Raji (cell line): ENCODE measurements around the gene GSTK1.

ENCODE experiments used
- POLR2A ChIP-seq: IDR thresholded peaks from 2 replicates; pipeline ENCODE4 v1.6.1; 2011; ENCODE audit warnings: low read depth, low read length, control low read depth; ENCODE audit not compliant: insufficient read depth

GSTK1 gene

DNA sequence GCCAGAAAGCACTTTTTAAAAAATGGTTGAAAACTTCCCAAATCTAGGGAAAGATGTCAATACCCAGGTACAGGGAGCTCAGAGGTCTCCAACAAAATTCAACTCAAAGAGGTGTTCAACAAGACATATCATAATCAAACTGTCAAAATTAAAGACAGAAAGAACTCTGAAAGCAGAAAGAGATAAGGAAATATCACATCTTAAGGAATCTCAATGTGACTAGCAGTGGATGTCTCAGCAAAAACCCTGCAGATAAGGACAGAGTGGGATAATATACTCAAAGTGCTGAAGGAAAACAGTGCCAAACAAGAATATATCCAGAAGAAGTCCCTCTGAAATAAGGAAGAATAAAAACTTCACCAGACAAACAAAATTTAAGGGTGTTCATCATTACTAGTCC, 13.0 kb upstream of the GSTK1 start:
- TF ChIP-seq POLR2A = no peak

DNA sequence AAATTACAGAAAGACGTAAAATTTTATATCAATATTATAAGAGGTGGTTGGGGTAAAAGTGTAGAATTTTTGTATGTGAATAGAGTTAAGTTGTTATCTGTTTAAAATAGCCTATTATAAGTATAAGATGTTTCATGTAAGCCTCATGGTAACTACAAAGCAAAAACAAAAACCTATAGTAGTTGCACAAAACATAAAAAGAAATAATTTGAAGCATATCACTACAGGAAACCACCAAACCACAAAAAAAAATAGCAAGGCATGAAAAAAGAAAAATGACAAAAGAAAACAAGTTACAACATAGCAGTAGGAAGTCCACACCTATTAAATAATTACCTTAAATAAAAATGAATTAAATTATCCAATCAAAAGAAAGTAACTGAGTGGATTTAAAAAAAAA, 12.4 kb upstream of the GSTK1 start:
- TF ChIP-seq POLR2A = no peak

DNA sequence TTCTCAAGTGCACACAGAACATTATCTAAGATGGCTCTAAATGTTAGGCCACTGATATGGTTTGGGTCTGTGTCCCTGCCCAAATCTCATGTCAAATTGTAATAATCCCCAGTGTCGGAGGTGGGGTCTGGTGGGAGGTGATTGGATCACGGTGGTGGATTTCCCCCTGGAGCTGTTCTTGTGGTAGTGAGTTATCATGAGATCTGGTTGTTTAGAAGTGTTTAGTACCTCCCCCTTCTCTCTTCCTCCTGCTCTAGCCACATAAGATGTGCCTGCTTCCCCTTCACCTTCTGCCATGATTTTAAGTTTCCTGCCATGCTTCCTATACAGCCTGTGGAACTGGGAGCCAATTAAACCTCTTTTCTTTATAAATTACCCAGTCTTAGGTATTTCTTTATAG, 11.2 kb upstream of the GSTK1 start:
- no peak for TF ChIP-seq POLR2A

DNA sequence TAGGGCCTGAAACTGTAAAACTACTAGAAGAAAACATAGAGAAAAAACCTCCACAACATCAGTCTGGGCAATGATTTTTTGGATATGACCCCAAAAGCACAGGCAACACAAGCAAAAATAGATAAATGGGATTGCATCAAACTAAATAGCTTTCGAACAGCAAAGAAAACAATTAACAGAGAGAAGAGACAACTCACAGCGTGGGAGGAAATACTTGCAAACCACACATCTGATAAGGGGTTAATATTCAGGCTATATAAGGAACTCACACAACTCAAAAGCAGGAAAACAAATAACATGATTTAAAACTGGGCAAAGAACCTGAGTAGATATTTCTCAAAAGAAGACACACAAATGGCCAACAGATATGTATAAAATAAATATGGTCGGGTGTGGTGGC, 7.7 kb upstream of the GSTK1 start:
- TF ChIP-seq POLR2A = no peak

DNA sequence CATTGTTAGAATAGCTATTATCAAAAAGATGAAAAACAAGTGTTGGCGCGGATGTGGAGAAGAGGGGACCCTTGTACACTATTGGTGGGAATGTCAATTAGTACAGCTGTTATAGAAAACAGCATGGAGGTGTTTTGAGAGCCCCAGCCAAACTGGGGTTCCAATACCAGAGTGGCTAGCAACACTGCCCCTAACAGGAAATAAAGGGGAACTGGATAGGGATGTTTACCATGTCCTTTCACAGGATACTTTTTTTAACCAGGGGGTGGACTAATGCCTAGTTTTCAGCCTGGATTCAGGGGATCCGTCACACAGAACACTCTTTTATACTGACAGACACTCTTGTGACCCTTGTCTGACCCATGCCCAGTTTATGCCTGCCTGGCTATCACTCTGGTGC, 6.9 kb upstream of the GSTK1 start:
- TF ChIP-seq POLR2A = no peak

DNA sequence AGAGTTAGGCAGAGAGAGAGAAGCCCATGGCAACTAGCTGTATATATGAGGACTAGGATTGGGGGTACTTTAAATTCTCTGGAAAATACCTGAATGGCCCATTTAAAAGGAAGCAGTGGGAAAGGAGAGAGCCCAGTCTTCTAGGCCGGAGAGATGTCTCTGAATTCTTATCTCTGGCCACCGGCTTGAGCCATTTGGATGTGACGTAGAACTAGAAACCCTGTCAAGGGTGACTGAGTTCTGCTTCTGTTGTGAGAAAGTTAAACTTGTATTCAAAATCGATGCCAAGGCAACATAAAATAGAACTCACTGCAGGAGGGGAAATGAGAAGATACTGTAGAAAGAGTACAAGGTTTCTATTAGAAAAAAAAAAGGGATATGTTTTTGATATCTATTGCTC, 6.3 kb upstream of the GSTK1 start:
- TF ChIP-seq POLR2A = no peak

DNA sequence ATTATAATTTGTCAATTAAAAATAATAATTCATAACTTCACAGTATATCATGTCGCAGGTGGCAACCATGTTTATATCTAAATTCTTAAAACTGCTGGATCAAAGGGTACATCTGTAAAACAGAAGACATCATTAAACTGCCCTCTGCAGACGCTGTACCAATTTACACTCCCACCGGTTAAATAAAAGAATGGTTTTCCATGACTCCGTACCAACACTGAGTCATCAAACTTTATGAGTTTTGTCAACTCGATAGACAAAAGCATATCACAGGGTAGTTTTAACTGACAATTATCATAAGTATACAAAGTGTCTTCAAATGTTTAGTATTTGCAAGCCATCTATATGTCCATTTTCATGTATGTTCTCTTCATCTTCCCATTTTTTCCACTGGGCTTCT, 5.7 kb upstream of the GSTK1 start:
- no peak for TF ChIP-seq POLR2A

DNA sequence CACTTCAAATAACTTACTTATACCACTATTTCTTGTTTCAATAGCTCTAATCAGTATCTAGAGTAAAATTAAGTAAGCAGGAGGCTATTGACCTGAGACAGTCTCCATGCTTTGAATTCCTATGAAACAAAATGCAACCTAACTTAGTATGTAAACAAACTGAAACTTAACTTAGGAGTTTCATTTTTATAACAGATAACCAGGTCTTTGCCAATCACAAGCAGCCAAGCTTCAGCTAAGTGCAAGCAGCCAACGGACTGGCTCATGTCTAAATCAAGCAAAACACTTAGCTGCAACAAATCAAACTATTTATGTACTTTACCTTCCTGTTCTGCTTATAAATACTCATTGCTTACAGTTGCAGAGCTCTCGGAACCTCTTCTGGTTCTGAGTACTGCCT, 4.4 kb upstream of the GSTK1 start:
- TF ChIP-seq POLR2A = no peak

DNA sequence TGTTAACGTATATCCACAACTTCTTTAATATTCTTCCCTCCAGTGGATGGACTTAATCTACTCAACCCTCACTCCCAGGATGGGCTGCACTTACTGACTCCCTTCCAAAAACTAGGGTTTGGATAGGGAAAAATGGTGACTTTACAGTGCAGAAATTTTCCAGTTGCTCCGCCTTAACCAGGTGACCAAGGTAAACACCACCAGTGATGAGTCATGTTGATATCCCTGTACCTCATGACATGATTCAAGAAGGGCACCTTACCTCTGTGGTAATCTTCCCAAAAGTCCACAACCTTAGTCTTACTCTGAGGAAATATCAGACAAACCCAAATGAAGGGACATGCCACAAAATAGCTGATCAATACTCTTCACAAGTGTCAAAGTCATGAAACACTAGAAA, 3.5 kb upstream of the GSTK1 start:
- no peak for TF ChIP-seq POLR2A

DNA sequence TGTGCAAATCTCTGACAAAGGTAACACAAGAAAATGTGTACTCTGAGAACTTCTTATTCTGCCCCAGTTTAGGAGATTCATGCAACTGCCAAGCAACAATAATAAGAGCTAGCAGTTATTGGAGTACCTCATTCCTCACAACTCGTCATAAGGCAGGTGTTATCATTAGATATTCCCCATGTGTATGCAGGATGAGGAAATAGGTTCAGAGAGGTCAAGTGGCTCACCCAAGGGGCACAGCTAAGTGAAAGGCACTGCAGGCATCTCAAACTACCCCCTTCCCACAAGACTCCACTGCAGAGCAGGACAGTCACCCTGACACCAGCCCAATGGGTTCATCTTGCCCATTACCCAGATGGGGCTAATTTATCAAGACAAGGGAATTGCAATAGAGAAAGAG, 1.3 kb upstream of the GSTK1 start:
- no peak for TF ChIP-seq POLR2A

DNA sequence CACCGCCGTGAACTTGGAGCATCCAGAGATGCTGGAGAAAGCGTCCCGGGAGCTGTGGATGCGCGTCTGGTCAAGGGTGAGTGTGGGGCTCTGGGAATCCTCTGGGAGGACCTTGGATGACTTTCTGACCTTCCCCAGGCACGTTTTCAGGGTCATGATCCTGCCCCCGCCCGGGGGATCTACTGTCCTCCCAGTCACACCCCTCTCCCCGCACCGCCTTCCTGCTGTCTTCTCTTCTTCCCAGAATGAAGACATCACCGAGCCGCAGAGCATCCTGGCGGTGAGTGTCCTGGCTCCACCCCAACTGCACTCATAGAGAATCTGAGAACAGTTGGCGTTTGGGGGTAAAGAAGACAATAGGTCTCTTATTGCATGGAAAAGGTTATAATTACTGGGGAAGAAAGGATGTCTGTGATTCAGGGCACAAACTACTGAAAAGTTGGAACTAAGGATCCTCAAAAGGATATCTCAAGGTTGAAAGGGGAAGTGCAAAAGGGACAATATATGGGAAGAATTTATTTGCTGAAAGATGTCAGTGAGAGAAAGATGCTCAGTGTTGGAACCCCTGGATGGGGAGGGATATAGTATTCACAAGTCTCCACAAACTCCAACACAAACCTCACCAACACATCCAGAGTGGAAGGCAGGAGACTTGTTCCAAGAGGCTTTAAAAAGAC, 1.9 kb downstream of the GSTK1 start:
- no peak for TF ChIP-seq POLR2A

DNA sequence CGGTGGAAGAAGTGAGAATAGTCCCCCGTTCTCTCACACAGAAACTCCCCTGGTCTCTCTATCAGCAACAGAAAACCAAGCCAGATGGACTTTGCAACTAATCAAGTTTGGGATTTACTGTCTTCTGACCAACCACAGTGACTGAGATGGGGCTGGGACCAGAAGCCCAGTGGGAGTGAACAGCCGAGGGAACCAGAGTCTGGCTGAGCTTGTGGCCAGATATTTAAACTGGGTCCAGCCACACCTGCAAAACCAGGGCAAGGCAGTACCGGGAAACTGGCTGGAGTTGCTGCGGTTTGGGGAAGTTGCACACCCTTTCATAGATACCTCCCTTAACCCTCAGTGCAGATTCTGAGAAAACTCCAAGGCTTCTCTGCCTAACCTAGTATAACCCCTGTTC, 6.0 kb downstream of the GSTK1 start:
- TF ChIP-seq POLR2A = no peak

DNA sequence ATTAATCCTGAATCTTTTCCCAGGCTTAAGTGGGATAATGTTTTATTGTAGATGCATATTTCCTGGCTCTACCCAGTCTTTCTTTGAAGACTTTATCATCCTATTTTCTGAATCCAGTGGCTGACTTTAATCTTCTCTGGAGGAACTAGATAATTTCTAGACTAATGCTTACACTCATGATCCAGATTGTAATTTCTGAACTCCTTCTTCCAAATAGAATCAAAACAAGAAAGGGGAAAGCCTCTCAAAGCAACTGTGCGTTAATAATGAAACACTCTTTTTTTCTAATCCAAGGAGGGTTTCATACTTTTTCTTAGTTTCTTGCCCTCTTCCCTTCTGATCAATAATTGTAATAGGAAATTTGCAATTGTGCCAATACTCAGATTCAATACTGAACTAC, 8.0 kb downstream of the GSTK1 start:
- TF ChIP-seq POLR2A = no peak

DNA sequence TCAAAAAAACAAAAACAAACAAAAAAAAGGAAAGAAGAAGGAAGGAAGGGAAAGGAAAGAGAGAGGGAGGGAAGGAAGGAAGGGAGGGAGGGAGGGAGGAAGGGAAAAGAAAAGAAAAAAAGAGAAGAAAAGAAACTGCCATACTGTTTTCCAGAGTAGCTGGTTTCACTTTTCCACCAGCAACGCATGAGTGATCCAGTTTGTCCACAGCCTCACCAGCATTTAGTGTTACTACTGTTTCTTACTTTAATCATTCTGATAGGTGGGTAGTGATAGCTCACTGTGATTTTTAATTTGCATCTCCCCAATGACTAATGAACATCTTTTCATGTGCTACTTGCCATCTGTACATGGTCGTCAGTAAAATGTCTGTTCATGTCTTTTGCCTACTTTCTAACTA, 9.6 kb downstream of the GSTK1 start:
- no peak for TF ChIP-seq POLR2A

DNA sequence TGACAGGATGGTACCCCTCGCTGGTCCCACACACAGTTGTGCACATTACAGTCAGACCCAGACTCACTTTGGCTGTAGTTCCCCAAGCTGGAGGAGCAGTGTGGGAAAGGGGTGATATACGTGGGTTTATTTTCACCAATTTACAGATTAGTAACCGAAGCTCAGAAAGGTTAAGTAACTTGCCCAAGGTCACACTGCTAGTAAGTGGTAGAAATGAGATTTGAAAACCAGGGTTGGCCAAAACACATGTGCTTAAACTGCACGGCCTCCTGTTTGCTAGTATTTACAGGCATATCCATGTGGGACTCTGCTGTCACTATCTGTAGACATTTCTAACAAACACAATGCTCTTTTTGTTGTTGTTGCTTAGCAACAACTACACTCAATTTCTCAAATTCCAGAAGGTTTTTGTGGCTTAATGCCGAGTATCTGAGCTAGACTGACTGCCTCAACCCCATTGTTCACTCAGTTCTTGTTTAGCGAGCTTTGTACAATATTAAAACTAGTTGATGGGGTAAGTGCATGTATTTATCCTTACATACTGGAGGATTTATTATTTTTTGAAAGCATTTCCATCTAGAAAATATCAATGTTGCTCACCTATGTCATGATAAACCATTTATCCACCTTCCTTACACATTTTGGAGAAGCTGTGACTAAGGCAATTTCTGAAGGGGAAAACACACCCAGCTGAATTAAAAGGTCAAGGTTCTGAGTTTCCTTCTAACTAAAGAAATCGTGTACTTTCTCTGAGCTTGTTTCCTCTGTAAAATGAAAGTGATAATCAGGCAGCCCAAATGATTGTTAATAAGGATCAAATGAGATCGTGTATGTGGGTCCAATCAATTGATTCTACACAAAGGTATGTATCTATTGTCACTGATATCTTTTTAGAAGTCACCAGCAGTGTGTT, 16.2 kb downstream of the GSTK1 start:
- no peak for TF ChIP-seq POLR2A

DNA sequence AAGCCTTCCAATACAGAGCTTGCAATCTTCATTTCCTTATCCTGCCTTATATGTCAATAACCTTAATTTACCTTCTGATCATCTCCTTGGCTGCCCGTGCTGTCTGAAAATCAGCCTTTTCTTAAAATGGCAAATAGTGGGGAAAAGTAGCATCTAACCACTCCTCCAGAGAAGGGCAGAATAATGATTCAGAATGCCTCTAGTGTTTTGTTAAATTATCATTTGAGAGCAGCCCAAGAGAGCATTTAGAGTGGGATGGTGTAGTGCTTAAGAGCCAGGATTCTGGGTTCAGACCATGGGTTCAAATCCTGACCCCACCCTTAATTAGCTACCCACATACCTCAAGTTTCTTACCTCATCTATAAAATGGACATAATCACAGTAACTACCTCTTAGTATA, 16.9 kb downstream of the GSTK1 start:
- TF ChIP-seq POLR2A = no peak

DNA sequence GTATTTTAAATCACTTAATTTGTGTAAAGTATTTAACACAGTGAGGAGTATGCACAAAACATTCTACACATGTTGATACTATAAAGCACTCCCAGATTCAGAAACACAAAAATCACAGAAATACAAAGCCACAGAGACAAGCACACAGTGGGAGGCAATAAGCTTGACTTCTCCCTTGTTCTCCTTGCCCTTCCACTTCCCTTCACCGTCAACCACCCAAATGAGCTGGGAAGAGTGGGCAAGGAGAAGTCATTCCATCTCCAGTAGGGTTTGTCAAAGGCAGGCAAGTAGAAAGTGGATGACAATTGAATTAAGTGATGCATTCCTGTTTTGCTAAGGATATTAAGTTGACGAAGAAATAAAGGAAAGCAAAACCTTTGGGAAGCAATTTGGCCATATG, 17.3 kb downstream of the GSTK1 start:
- no peak for TF ChIP-seq POLR2A

DNA sequence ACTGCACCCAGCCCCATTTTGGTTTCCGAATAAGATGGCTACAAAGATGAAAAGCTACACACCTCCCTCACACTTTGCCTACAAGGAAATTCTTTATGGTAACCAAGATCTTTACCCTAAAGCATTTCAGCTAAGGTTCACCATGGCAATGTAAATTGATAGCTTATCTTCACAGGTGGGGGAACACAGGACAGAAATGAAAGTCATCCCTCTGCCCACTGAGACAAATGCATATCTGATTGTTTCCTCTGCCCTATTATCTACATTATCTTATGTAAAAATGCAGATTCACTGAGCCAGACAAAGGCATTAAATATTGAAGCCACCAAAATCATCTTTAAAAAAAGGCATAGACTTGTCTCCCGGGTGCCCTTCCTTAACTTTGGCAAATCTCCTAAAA, 18.3 kb downstream of the GSTK1 start:
- no peak for TF ChIP-seq POLR2A
